ENCODE measurements around the gene NOVA2.

The NOVA2 gene

DNA sequence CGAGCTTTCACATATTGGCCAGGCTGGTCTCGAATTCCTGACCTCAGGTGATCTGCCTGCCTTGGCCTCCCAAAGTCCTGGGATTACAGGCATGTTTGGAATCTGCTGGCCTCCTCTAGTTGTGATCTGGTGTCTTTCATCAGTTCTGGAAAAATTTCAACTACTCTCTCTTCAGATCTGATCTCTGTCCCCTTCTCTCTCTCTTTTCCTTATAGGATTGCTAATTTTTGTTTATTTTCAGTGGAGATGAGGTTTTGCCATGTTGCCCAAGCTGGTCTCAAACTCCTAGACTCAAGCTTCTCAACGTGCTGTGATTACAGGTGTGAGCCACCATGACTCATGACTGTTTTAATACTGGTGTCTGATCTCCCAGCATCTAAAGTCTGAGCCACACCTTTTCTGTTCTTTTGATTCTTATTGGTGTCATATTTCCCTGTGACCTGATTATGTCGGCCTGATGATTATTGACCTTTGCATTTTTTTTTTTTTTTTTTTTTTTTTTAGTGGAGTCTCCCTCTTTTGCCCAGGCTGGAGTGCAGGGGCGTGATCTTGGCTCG lies 48.7 kb downstream of the NOVA2 start:
- no peak for TF ChIP-seq EZH2 (IDR thresholded peaks at IDR 0.05; ENCODE audit: borderline replicate concordance, low read depth, low read length, severe bottlenecking)
- TF ChIP-seq, protein P1, sequence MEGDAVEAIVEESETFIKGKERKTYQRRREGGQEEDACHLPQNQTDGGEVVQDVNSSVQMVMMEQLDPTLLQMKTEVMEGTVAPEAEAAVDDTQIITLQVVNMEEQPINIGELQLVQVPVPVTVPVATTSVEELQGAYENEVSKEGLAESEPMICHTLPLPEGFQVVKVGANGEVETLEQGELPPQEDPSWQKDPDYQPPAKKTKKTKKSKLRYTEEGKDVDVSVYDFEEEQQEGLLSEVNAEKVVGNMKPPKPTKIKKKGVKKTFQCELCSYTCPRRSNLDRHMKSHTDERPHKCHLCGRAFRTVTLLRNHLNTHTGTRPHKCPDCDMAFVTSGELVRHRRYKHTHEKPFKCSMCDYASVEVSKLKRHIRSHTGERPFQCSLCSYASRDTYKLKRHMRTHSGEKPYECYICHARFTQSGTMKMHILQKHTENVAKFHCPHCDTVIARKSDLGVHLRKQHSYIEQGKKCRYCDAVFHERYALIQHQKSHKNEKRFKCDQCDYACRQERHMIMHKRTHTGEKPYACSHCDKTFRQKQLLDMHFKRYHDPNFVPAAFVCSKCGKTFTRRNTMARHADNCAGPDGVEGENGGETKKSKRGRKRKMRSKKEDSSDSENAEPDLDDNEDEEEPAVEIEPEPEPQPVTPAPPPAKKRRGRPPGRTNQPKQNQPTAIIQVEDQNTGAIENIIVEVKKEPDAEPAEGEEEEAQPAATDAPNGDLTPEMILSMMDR (IDR thresholded peaks at IDR 0.05; ENCODE audit: borderline replicate concordance, extremely low read depth, low read length, poor library complexity, severe bottlenecking), result no peak

DNA sequence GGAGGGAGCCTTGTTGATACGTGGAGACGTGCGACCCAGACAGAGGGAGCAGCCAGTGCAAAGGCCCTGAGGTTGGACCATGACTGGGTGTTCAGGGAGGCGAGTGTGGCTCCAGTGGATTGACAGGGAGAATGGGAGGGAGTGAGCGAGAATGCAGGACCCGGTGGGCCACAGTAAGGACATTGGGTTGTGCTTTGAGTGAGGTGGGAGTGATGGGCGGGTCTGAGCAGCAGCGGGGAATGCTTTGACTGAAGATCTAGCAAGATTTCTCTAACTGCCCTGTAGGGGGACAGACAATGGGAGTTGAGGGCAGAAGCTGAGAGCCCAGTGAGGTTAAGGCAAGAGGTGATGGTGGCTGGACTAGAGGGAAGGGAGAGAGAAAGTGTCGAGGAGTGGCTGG lies 51.4 kb downstream of the NOVA2 start:
- H3K79me2 ChIP-seq (ENCODE audit: insufficient read depth, low read length), result no peaks in the 10 kb centered on the region
- ATAC-seq (ENCODE audit: insufficient read depth, low read depth) (no peak), DNase-seq (no peak)
- H3K36me3 ChIP-seq (ENCODE audit: insufficient read depth, low read length), result no peaks in the 10 kb centered on the region
- no peak overlapping the region for H2AFZ ChIP-seq (ENCODE audit: low read depth, low read length)
- H3K4me2 ChIP-seq (ENCODE audit: insufficient read depth, low read length), result no peak overlapping the region
- TF ChIP-seq EZH2 (IDR thresholded peaks at IDR 0.05; ENCODE audit: borderline replicate concordance, low read depth, low read length, severe bottlenecking), result no peak
- TF ChIP-seq, protein P1 (IDR thresholded peaks at IDR 0.05; ENCODE audit: borderline replicate concordance, extremely low read depth, low read length, poor library complexity, severe bottlenecking), result peak; percentile 22
- H3K9ac ChIP-seq (ENCODE audit: low read depth, low read length), result no peak overlapping the region
- H3K4me1 ChIP-seq (ENCODE audit: insufficient read depth, low read length), result peaks cover 23% of the 10 kb centered on the region
- no peaks in the 10 kb centered on the region for H4K20me1 ChIP-seq (ENCODE audit: insufficient read depth, low read length)
- no peak overlapping the region for H3K27ac ChIP-seq (ENCODE audit: low read length)
- no peaks in the 10 kb centered on the region for H3K9me3 ChIP-seq (ENCODE audit: insufficient read depth, low read length, severe bottlenecking)
- H3K4me3 ChIP-seq (ENCODE audit: low read depth in 1 of 2, low read length in 2 of 2), result no peak overlapping the region
- H3K27me3 ChIP-seq (ENCODE audit: insufficient read depth, low read length, poor library complexity), result no peaks in the 10 kb centered on the region

More for the DNA sequence above, 48.7 kb downstream of the NOVA2 start:
- H3K4me3 ChIP-seq (ENCODE audit: low read depth in 1 of 2, low read length in 2 of 2), result no peak overlapping the region
- no peak for DNase-seq
- H3K9ac ChIP-seq (ENCODE audit: low read depth, low read length), result no peak overlapping the region
- H3K36me3 ChIP-seq (ENCODE audit: insufficient read depth, low read length), result no peaks in the 10 kb centered on the region
- no peaks in the 10 kb centered on the region for H3K9me3 ChIP-seq (ENCODE audit: insufficient read depth, low read length, severe bottlenecking)
- no peaks in the 10 kb centered on the region for H4K20me1 ChIP-seq (ENCODE audit: insufficient read depth, low read length)
- no peak overlapping the region for H2AFZ ChIP-seq (ENCODE audit: low read depth, low read length)
- no peak overlapping the region for H3K4me2 ChIP-seq (ENCODE audit: insufficient read depth, low read length)
- H3K79me2 ChIP-seq (ENCODE audit: insufficient read depth, low read length), result no peaks in the 10 kb centered on the region
- peaks cover 23% of the 10 kb centered on the region for H3K4me1 ChIP-seq (ENCODE audit: insufficient read depth, low read length)
- ATAC-seq (ENCODE audit: insufficient read depth, low read depth), result no peak
- no peaks in the 10 kb centered on the region for H3K27me3 ChIP-seq (ENCODE audit: insufficient read depth, low read length, poor library complexity)
- no peak overlapping the region for H3K27ac ChIP-seq (ENCODE audit: low read length)

DNA sequence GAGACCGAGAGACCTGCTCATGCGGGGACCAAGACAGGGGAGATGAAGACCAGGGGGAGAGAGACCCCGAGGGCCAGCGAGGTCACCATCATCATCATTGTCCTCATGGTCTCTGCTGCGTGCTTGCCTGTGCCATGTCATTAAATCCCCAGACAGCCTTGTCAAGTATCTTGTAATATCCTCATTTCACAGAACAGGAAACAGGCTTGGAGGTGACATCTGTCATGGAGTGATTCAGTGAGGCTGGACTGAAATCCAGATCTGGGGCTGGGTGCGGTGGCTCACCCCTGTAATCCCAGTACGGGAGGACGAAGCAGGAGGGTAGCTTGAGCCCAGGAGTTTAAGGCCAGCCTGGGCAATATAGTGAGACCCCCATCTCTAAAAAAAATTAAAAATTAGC lies 53.2 kb downstream of the NOVA2 start:
- H3K36me3 ChIP-seq (ENCODE audit: insufficient read depth, low read length), result no peaks in the 10 kb centered on the region
- ATAC-seq (ENCODE audit: insufficient read depth, low read depth), result no peak
- DNase-seq, result no peak
- H2AFZ ChIP-seq (ENCODE audit: low read depth, low read length), result no peak overlapping the region
- H3K4me2 ChIP-seq (ENCODE audit: insufficient read depth, low read length), result no peak overlapping the region
- no peaks in the 10 kb centered on the region for H3K9me3 ChIP-seq (ENCODE audit: insufficient read depth, low read length, severe bottlenecking)
- no peak overlapping the region for H3K4me3 ChIP-seq (ENCODE audit: low read depth in 1 of 2, low read length in 2 of 2)
- H4K20me1 ChIP-seq (ENCODE audit: insufficient read depth, low read length), result no peaks in the 10 kb centered on the region
- no peak overlapping the region for H3K27ac ChIP-seq (ENCODE audit: low read length)
- H3K9ac ChIP-seq (ENCODE audit: low read depth, low read length), result no peak overlapping the region
- TF ChIP-seq, protein P1 (IDR thresholded peaks at IDR 0.05; ENCODE audit: borderline replicate concordance, extremely low read depth, low read length, poor library complexity, severe bottlenecking), result no peak
- TF ChIP-seq EZH2 (IDR thresholded peaks at IDR 0.05; ENCODE audit: borderline replicate concordance, low read depth, low read length, severe bottlenecking), result no peak
- H3K79me2 ChIP-seq (ENCODE audit: insufficient read depth, low read length), result no peaks in the 10 kb centered on the region
- peaks cover 24% of the 10 kb centered on the region for H3K4me1 ChIP-seq (ENCODE audit: insufficient read depth, low read length)
- no peaks in the 10 kb centered on the region for H3K27me3 ChIP-seq (ENCODE audit: insufficient read depth, low read length, poor library complexity)

All from DND-41 (cell line).